Measurements from ENCODE around the gene SERINC3. TPM values are rescaled to one million over a fixed set of nuclear protein-coding genes. Genes with fewer than 3 reads are reported as not detected.

The SERINC3 gene
- total RNA-seq, 4 donors from 2014 or later = 119 to 140 (median 131) TPM

DNA sequence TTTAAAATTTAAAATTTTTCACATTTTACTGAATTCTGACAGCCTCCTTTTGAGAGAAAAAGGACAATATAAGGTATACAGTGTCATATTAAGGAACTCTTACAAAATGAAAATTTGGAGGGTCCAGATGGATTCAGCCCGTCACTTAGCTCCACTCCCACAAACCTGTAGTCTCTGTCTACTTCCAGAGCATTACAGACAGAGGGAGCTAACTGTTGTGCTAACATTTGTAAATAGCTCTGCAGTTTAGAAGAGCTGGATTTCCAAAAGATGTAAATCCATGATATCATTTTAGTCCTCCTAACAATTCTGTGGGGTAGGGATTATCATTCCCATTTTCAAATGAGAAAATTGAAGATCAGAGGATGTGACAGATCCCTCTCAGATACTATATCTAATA, 16.1 kb upstream of the SERINC3 start:
- Histone ChIP-seq H3K9me3 (no peaks in the 10 kb centered on the region), H3K4me3 (no peak overlapping the region), H3K4me1 (peaks cover 0 to 87% (median 12%) of the 10 kb centered on the region in 3 donors), H3K36me3 (no peaks in the 10 kb centered on the region), H3K27me3 (no peaks in the 10 kb centered on the region), H3K27ac (peak overlapping the region in 3 of 4 donors; percentile 7 to 92 (median 89))
- 53% methylated on average over 1 of the region's 1 CpG; no CpG with 5 or more reads in 1 of the 2 donors for WGBS, 2 donors (ENCODE audit: low coverage in 1 of 2)
- TF ChIP-seq, protein P1, sequence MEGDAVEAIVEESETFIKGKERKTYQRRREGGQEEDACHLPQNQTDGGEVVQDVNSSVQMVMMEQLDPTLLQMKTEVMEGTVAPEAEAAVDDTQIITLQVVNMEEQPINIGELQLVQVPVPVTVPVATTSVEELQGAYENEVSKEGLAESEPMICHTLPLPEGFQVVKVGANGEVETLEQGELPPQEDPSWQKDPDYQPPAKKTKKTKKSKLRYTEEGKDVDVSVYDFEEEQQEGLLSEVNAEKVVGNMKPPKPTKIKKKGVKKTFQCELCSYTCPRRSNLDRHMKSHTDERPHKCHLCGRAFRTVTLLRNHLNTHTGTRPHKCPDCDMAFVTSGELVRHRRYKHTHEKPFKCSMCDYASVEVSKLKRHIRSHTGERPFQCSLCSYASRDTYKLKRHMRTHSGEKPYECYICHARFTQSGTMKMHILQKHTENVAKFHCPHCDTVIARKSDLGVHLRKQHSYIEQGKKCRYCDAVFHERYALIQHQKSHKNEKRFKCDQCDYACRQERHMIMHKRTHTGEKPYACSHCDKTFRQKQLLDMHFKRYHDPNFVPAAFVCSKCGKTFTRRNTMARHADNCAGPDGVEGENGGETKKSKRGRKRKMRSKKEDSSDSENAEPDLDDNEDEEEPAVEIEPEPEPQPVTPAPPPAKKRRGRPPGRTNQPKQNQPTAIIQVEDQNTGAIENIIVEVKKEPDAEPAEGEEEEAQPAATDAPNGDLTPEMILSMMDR (IDR thresholded peaks at IDR 0.05) = peak; percentile 11 to 54 (median 40)
- TF ChIP-seq EP300 (IDR thresholded peaks at IDR 0.05) (no peak), POLR2AphosphoS5 (IDR thresholded peaks at IDR 0.05) (no peak)
- peak; percentile 37 for ATAC-seq

DNA sequence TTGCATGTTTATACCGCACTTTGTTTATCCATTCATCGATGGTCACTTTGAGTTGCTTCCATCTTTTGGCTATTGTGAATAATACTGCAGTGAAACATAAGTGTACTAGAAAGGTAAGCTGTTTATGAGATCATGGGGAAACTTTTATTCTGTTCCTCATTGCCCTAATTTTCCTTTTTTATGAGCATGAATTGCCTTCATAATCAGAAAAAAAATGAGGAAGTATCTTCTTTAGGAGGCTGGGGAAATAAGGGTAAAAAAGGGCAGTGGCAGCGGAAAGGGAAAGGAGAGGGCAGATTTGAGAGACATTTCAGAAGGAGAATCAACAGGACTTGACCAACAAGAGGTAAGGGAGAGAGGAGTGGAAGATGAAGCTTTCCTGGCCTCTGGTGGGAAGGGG, 14.3 kb upstream of the SERINC3 start:
- WGBS, 2 donors (ENCODE audit: low coverage in 1 of 2) = 49 to 56% methylated on average over 3 of the region's 3 CpGs
- TF ChIP-seq, protein P1 (IDR thresholded peaks at IDR 0.05) = no peak
- TF ChIP-seq POLR2AphosphoS5 (IDR thresholded peaks at IDR 0.05) = no peak
- TF ChIP-seq POLR2A (IDR thresholded peaks at IDR 0.05) = no peak
- TF ChIP-seq EP300 (IDR thresholded peaks at IDR 0.05) = no peak
- Histone ChIP-seq H3K27ac (peak overlapping the region; percentile 24 to 92 (median 81)), H3K27me3 (no peaks in the 10 kb centered on the region), H3K9me3 (no peaks in the 10 kb centered on the region), H3K36me3 (no peaks in the 10 kb centered on the region), H3K4me1 (peaks cover 0 to 81% (median 4%) of the 10 kb centered on the region in 3 donors), H3K4me3 (no peak overlapping the region)
- no peak for ATAC-seq

DNA sequence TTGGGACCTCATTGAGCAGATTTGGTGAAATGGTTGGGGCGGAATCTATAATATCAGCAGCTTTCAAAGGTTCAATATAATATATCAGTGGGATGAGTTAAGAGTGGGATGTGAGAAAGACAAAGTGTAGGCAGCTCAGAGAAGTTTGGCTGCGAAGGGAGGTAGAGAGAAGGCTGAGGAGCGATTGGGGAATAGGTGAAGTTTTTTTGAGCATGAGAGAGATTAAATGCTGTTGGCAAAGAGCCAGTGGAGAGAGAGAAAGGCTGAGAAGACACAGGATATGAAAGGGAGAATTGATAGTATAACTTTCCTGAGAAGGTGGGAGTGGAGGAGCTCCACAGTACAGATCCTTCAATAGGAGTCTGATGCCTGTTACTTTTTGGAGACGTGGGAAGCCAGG, 12.1 kb upstream of the SERINC3 start:
- Histone ChIP-seq H3K36me3 (no peaks in the 10 kb centered on the region), H3K27ac (peak overlapping the region in 3 of 4 donors; percentile 55 to 92 (median 89)), H3K4me3 (no peak overlapping the region), H3K27me3 (no peaks in the 10 kb centered on the region), H3K4me1 (peaks cover 0 to 63% (median 0%) of the 10 kb centered on the region in 3 donors), H3K9me3 (no peaks in the 10 kb centered on the region)
- TF ChIP-seq EP300 (IDR thresholded peaks at IDR 0.05) (no peak), POLR2A (IDR thresholded peaks at IDR 0.05) (no peak), POLR2AphosphoS5 (IDR thresholded peaks at IDR 0.05) (no peak)
- TF ChIP-seq, protein P1 (IDR thresholded peaks at IDR 0.05) = no peak
- WGBS, 2 donors (ENCODE audit: low coverage in 1 of 2) = 29 to 55% methylated on average over 4 of the region's 4 CpGs
- ATAC-seq = no peak

DNA sequence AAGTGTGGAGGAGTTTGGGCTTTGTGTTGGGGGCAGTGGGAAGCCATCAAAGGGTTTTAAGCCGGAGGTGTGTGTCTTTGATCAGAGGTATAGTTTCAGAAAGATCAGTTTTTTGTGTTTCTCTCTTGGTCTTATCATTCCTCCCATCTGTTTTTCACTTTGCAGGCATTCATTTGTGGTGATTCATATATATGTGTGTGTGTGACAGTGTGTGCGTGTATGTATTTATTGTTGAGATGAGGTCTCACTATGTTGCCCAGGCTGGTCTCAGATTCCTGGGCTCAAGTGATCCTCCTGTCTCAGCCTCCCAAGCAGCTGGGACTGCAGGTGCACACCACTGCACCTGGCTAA, 11.1 kb upstream of the SERINC3 start:
- Histone ChIP-seq H3K9me3 (no peaks in the 10 kb centered on the region), H3K27me3 (no peaks in the 10 kb centered on the region), H3K4me3 (peak overlapping the region; percentile 61 to 87), H3K4me1 (peaks cover 0 to 53% (median 0%) of the 10 kb centered on the region in 3 donors), H3K27ac (peak overlapping the region; percentile 57 to 92 (median 86)), H3K36me3 (no peaks in the 10 kb centered on the region)
- no peak for ATAC-seq
- 67 to 71% methylated on average over 2 of the region's 2 CpGs for WGBS, 2 donors (ENCODE audit: low coverage in 1 of 2)
- TF ChIP-seq, protein P1 (IDR thresholded peaks at IDR 0.05) = no peak
- TF ChIP-seq EP300 (IDR thresholded peaks at IDR 0.05) (no peak), POLR2A (IDR thresholded peaks at IDR 0.05) (no peak), POLR2AphosphoS5 (IDR thresholded peaks at IDR 0.05) (no peak)

DNA sequence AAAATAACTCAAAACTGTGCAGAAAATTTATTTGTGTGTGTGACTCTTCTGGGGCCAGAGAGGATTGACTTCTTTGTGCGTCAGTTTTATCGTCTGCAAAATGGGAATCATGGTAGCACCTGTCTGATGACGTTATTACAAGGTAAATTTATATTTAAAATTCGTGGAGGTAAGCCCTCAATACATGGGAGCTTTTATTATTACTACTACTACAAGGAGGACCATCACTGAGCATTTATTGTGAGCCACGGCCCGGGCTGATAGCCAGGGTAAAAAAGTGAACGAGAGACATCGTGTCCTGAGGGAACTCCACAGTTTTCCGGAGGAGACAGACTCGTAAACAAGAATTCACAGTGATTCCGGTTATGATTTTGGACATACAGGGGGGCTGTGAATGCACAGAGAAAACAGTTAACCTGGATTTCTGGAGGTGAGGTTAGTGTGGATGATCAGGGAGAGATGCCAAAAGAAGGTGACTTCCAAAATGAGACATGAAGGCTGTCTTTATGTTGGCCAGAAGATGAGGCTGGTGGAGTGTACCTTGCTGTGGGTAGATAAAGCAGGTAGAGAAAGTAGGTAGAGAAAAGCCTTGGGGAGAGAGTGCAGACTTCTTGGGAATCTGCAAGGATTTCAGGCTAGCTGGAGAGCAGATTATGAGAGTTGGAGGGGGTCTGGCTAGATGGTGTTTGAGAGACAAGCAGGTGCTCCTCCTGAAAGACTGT, 10.6 kb upstream of the SERINC3 start:
- Histone ChIP-seq H3K4me3 (peak overlapping the region; percentile 61 to 87), H3K27me3 (no peaks in the 10 kb centered on the region), H3K27ac (peak overlapping the region; percentile 57 to 92 (median 86)), H3K36me3 (no peaks in the 10 kb centered on the region), H3K9me3 (no peaks in the 10 kb centered on the region), H3K4me1 (peaks cover 0 to 48% (median 0%) of the 10 kb centered on the region in 3 donors)
- 2 to 8% methylated on average over 10 to 11 of the region's 11 CpGs for WGBS, 2 donors (ENCODE audit: low coverage in 1 of 2)
- TF ChIP-seq POLR2A (IDR thresholded peaks at IDR 0.05) = peak in 1 of 2 donors; percentile 1
- TF ChIP-seq, protein P1 (IDR thresholded peaks at IDR 0.05) = no peak
- no peak for ATAC-seq

Measured in gastroesophageal sphincter (tissue), 4 donors.